K562 (cell line): ENCODE data around the gene CD300C. TPM values are rescaled to one million over a fixed set of nuclear protein-coding genes. Genes with fewer than 3 reads are reported as not detected.
A peak's percentile ranks its signal among the peaks of the same experiment; 100 is the strongest.

Experiments used
- ATAC-seq: fragments of 200-7000 bp; cut with Tn5 transposase; 3 replicates; pipeline ENCODE4 v1.9.1; 2020; ENCODE audit warnings: moderate library complexity
- BruUV-seq: library from RNA; stranded (reverse); fragments of 400-500 nt; replicated peaks from 2 replicates; lab custom pipeline; 2021; lab: Mats Ljungman, UMichigan
- CTCF ChIA-PET: fragments of 300-600 bp; formaldehyde crosslinking; extraction: SDS; loops from one replicate; lab custom pipeline; 2021; ENCODE audit warnings: low intra/inter-chr PET ratio; lab: Yijun Ruan, JAX
- POLR2A ChIA-PET: fragments of 300-600, 350-650 bp; sonication (Branson Sonifier 250); formaldehyde crosslinking; extraction: SDS; loops from one replicate; lab custom pipeline; 2021; ENCODE audit warnings: antibody characterized with exemption, inconsistent platforms; lab: Yijun Ruan, JAX
- DNase-seq, 4 experiments: peaks; one replicate each; pipeline versions ENCODE4 v3.0.0 to v3.0.0-alpha.2; 2011 to 2018; ENCODE audit warnings: low spot score in 3 of 4, mixed read lengths in 3 of 4; ENCODE audit errors: extremely low read depth in 1 of 4
- FAIRE-seq: peaks from 2 replicates; lab custom pipeline; 2011; peaks lifted over from hg19 to GRCh38; lab: Jason Lieb, UNC
- H2AFZ ChIP-seq: 2 replicates; pipeline ENCODE4 v1.6.0; 2011; ENCODE audit warnings: low read depth, low read length, control low read depth, inconsistent platforms
- H3K27ac ChIP-seq: fragments of 200-600 bp; 3 replicates; pipeline ENCODE4 v1.8.0; 2011; ENCODE audit warnings: low read depth, mild to moderate bottlenecking, control low read depth, inconsistent platforms, low read length, moderate library complexity, mixed read lengths; ENCODE audit errors: extremely low read depth
- H3K27me3 ChIP-seq, 2 experiments: fragments of 300-600 bp in 1 of 2; 2 replicates in 1 of 2; 3 replicates in 1 of 2; pipeline versions ENCODE4 v1.6.0 to v1.8.0; 2011; ENCODE audit warnings: inconsistent platforms in 2 of 2, low read length in 2 of 2, mild to moderate bottlenecking in 1 of 2, mixed read lengths in 1 of 2, moderate library complexity in 1 of 2; ENCODE audit not compliant: control insufficient read depth in 2 of 2, insufficient read depth in 2 of 2
- H3K36me3 ChIP-seq: fragments of 300-600 bp; 3 replicates; pipeline ENCODE4 v1.8.0; 2011; ENCODE audit warnings: mild to moderate bottlenecking, low read length, inconsistent platforms; ENCODE audit not compliant: control insufficient read depth, insufficient read depth
- H3K4me1 ChIP-seq, 2 experiments: fragments of 200-600 bp in 1 of 2; replicated peaks in 1 of 2; 2 replicates in 1 of 2; 3 replicates in 1 of 2; pipeline versions ENCODE4 v1.5.1 to v1.8.0; 2011; ENCODE audit warnings: inconsistent platforms in 2 of 2, low read length in 2 of 2, mild to moderate bottlenecking in 1 of 2, mixed read lengths in 1 of 2, moderate library complexity in 1 of 2; ENCODE audit not compliant: control insufficient read depth in 2 of 2, insufficient read depth in 2 of 2
- H3K4me2 ChIP-seq: 2 replicates; pipeline ENCODE4 v1.6.1; 2011; ENCODE audit warnings: low read length, control low read depth, inconsistent platforms, mixed read lengths; ENCODE audit not compliant: insufficient read depth
- H3K4me3 ChIP-seq: fragments of 200-600 bp; sonication (generic), shearing (Covaris generic); 2 replicates; pipeline ENCODE4 v1.5.1; 2016; ENCODE audit warnings: control low read depth, inconsistent platforms
- H3K79me2 ChIP-seq: fragments of 200-600 bp; 3 replicates; pipeline ENCODE4 v1.8.0; 2011; ENCODE audit warnings: low read length, inconsistent platforms; ENCODE audit not compliant: control insufficient read depth, insufficient read depth
- H3K9ac ChIP-seq, 2 experiments: 2 replicates each; pipeline versions ENCODE4 v1.6.0 to v1.6.1; 2011; ENCODE audit warnings: low read depth in 2 of 2, low read length in 2 of 2, control low read depth in 1 of 2, inconsistent platforms in 1 of 2, mild to moderate bottlenecking in 1 of 2, mixed read lengths in 1 of 2; ENCODE audit not compliant: insufficient read depth in 1 of 2
- H3K9me1 ChIP-seq: one replicate; pipeline ENCODE4 v1.6.0; 2011; ENCODE audit warnings: inconsistent platforms, mild to moderate bottlenecking, low read length, moderate library complexity; ENCODE audit not compliant: control insufficient read depth, insufficient read depth
- H3K9me3 ChIP-seq: replicated peaks from 2 replicates; pipeline ENCODE4 v1.5.1; 2011; ENCODE audit warnings: low read depth, low read length, inconsistent platforms; ENCODE audit not compliant: control insufficient read depth, insufficient read depth
- H4K20me1 ChIP-seq: replicated peaks from 2 replicates; pipeline ENCODE4 v1.6.1; 2011; ENCODE audit warnings: low read length, inconsistent platforms, mixed read lengths; ENCODE audit not compliant: control insufficient read depth, insufficient read depth
- ILF3 ChIP-seq: fragments of 450-650 bp; IDR thresholded peaks from 2 replicates; pipeline ENCODE4 v1.6.1; 2018; ENCODE audit warnings: antibody characterized with exemption, mild to moderate bottlenecking, moderate library complexity, borderline replicate concordance
- MCM3 ChIP-seq: fragments of 450-650 bp; IDR thresholded peaks from 2 replicates; pipeline ENCODE4 v1.6.1; 2016
- NFYB ChIP-seq: IDR thresholded peaks from 2 replicates; pipeline ENCODE4 v1.6.1; 2011; ENCODE audit warnings: mild to moderate bottlenecking, moderate library complexity; ENCODE audit not compliant: insufficient read length; ENCODE audit errors: extremely low read depth
- PHF8 ChIP-seq: fragments of 200-600 bp; sonication (generic); IDR thresholded peaks from 2 replicates; pipeline ENCODE4 v1.6.1; 2012; ENCODE audit warnings: mixed run types, mild to moderate bottlenecking, inconsistent platforms, low read length, moderate library complexity, borderline replicate concordance
- PYGO2 ChIP-seq: fragments of 450-650 bp; IDR thresholded peaks from 2 replicates; pipeline ENCODE4 v1.6.1; 2016; ENCODE audit warnings: mild to moderate bottlenecking, missing genetic modification characterization, moderate library complexity, missing compliant biosample characterization
- TEAD1 ChIP-seq, 2 experiments: fragments of 450-650 bp in 1 of 2; sonication (generic) in 1 of 2; formaldehyde crosslinking; IDR thresholded peaks; 2 replicates each; pipeline versions ENCODE4 v1.4.0 to v1.8.0; 2020 to 2022; ENCODE audit warnings: mild to moderate bottlenecking in 2 of 2, missing genetic modification reagents in 1 of 2
- YY1 ChIP-seq, 3 experiments: IDR thresholded peaks; 2 replicates each; pipeline ENCODE4 v1.6.1; 2011; ENCODE audit warnings: low read length in 2 of 3, mild to moderate bottlenecking in 2 of 3, moderate library complexity in 2 of 3, borderline replicate concordance in 1 of 3, control low read depth in 1 of 3, low read depth in 1 of 3; ENCODE audit not compliant: insufficient read depth in 3 of 3, insufficient replicate concordance in 2 of 3, control insufficient read depth in 1 of 3, insufficient read length in 1 of 3; ENCODE audit errors: extremely low read depth in 1 of 3
- ZNF12 ChIP-seq: sonication (generic); formaldehyde crosslinking; IDR thresholded peaks from 2 replicates; pipeline ENCODE4 v1.4.0; 2020; ENCODE audit warnings: mild to moderate bottlenecking, missing genetic modification reagents
- WGBS: fragments of 100-300 bp; shearing (Covaris generic); methylation state at CpG from one replicate; pipeline ENCODE4 v1.1.6; 2016; ENCODE audit warnings: low coverage, mixed read lengths; ENCODE audit not compliant: insufficient coverage; ENCODE audit errors: missing lambda C conversion rate; 5-methylcytosine and 5-hydroxymethylcytosine counted together
- in situ Hi-C: fragments of 300-500 bp; cut with MboI; formaldehyde crosslinking; loops from 4 replicates; pipeline ENCODE4 v1.15.0; 2018; ENCODE audit warnings: inconsistent platforms, mixed read lengths
- intact Hi-C: fragments of 100-400 bp; cut with micrococcal nuclease; formaldehyde crosslinking; loops from 2 replicates; pipeline ENCODE4 v1.14.2; 2022
- polyA plus RNA-seq, 8 experiments: library from polyadenylated mRNA; depleted of rRNA in 4 of 8; stranded (reverse) in 5 of 8; unstranded in 3 of 8; fragments of >200 nt; fragmentation: Nextera tagmentation in 2 of 8; fragmentation: Illumina TruSeq in 1 of 8; extraction: Ambion mirVana in 2 of 8; extraction: Trizol in 1 of 8; gene quantifications; 2 replicates each; pipeline versions ENCODE4 v1.2.1 to v1.2.3, GENCODE V29; 2011 to 2014; ENCODE audit warnings: inconsistent platforms in 1 of 8, missing spikeins in 1 of 8
- total RNA-seq, 7 experiments: library from RNA; depleted of rRNA in 6 of 7; stranded (reverse); fragments of >200 nt in 6 of 7; fragmentation: Illumina TruSeq in 2 of 7; extraction: Trizol in 2 of 7; gene quantifications; 2 replicates each; pipeline versions ENCODE4 v1.2.1 to v1.2.3, GENCODE V29; 2011 to 2021; ENCODE audit warnings: low replicate concordance in 1 of 7
- TF ChIP-seq, protein P1 (sequence below), 2 experiments: fragments of 450-650 bp; formaldehyde crosslinking in 1 of 2; IDR thresholded peaks; 2 replicates each; pipeline versions ENCODE4 v1.4.0 to v1.6.1; 2014 to 2020; ENCODE audit warnings: mild to moderate bottlenecking in 2 of 2, borderline replicate concordance in 1 of 2, low read depth in 1 of 2

CD300C gene
- total and polyA plus RNA-seq, 9 of the 15 experiments (the other 6 are each of a cell fraction or from before 2014, with no cell fraction given) = 0.04 to 0.16 (median 0.07) TPM; not detected in 6

DNA sequence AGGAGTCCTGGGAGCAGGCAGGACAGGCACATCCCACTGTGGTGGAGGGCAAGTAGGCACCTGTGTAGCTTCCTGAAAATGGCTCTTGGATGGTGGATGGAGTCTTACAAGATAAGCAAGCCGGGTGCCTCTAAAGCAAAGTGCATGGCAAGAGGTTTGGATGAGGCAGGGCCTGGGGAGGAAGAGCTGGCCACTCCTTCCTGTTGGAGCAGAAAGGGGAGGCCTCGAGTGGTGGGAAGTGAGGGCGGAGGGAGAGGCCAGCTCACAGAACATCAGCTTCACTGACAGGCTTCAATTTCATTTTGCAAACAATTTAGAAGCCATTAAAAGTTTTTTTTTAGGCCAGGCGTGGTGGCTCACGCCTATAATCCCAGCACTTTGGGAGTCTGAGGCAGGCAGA, 48.4 kb downstream of the CD300C start (continued):
- TF ChIP-seq MCM3 (no peak), YY1 (IDR thresholded peaks at IDR 0.05; ENCODE audit: borderline replicate concordance in 1 of 3, control insufficient read depth in 1 of 3, extremely low read depth in 1 of 3, insufficient read depth in 3 of 3, insufficient read length in 1 of 3, insufficient replicate concordance in 2 of 3, low read depth in 1 of 3, low read length in 2 of 3) (no peak), PHF8 (no peak)

DNA sequence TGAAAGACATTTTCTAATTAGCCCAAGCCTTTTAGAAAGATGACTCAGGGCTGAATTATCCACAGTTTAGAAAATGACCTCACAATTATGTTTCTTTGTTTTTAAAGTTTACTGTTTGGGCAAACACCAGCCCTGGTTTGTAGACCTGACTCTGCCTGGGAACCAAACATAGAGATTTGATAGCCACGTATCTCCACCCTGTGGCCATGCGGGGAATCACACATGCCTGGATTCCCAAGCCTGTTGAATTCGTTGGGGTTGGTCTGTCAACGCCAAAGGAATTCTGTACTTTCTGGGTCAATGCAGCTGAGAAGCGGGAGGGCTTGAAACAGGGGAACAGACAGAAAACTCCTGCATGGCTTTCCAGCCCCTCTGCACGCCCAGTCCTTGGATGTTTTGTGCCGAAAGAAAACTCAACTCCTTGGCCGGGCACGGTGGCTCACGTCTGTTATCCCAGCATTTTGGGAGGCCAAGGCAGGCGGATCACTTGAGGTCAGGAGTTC, 52.5 kb downstream of the CD300C start:
- Histone ChIP-seq H3K9ac (no peak overlapping the region), H3K9me1 (no peaks in the 10 kb centered on the region), H3K4me3 (no peak overlapping the region), H3K36me3 (no peaks in the 10 kb centered on the region), H3K27me3 (peaks cover 0 to 20% of the 10 kb centered on the region in 2 experiments; a peak in 2 of 5 replicates), H2AFZ (no peak overlapping the region), H3K27ac (no peak overlapping the region), H3K4me1 (no peaks in the 10 kb centered on the region), H3K4me2 (no peak overlapping the region), H3K79me2 (no peaks in the 10 kb centered on the region), H3K9me3 (no peaks in the 10 kb centered on the region), H4K20me1 (no peaks in the 10 kb centered on the region)
- CTCF ChIA-PET = interaction anchor here (0.7 to 3.6 kb wide), 11 partner anchors 33 to 497 kb away, joined by 3 to 37 read pairs (median 4); partner anchors contain the start of gene GPR142
- POLR2A ChIA-PET = no interaction called here
- BruUV-seq = no TSS peak
- in situ Hi-C loops (loop anchor here (5.0 kb wide), 1 partner anchor 116 kb away; no protein-coding TSS in a partner anchor), intact Hi-C loops (loop anchor here (1.0 to 5.0 kb wide), 4 partner anchors 36 to 126 kb away; partner anchors contain the start of gene GPR142)
- peak; percentile 63 to 73 (median 66) for DNase-seq
- peak; percentile 99 for FAIRE-seq
- whole genome bisulfite sequencing = 12% methylated on average over 11 of the region's 11 CpGs
- peak; percentile 92 for ATAC-seq
- TF ChIP-seq ZNF12 (CRISPR knock-in tag) (no peak), PYGO2 (tag) (no peak), NFYB (no peak), ILF3 (no peak), TEAD1 (CRISPR knock-in tag; IDR thresholded peaks at IDR 0.05) (0 out of 4 replicates have a peak, but pooled peaks of 1 of the 2 experiments have one; percentile 47)
- TF ChIP-seq, protein P1, sequence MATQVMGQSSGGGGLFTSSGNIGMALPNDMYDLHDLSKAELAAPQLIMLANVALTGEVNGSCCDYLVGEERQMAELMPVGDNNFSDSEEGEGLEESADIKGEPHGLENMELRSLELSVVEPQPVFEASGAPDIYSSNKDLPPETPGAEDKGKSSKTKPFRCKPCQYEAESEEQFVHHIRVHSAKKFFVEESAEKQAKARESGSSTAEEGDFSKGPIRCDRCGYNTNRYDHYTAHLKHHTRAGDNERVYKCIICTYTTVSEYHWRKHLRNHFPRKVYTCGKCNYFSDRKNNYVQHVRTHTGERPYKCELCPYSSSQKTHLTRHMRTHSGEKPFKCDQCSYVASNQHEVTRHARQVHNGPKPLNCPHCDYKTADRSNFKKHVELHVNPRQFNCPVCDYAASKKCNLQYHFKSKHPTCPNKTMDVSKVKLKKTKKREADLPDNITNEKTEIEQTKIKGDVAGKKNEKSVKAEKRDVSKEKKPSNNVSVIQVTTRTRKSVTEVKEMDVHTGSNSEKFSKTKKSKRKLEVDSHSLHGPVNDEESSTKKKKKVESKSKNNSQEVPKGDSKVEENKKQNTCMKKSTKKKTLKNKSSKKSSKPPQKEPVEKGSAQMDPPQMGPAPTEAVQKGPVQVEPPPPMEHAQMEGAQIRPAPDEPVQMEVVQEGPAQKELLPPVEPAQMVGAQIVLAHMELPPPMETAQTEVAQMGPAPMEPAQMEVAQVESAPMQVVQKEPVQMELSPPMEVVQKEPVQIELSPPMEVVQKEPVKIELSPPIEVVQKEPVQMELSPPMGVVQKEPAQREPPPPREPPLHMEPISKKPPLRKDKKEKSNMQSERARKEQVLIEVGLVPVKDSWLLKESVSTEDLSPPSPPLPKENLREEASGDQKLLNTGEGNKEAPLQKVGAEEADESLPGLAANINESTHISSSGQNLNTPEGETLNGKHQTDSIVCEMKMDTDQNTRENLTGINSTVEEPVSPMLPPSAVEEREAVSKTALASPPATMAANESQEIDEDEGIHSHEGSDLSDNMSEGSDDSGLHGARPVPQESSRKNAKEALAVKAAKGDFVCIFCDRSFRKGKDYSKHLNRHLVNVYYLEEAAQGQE (IDR thresholded peaks at IDR 0.05; ENCODE audit: borderline replicate concordance) = peak; percentile 87
- TF ChIP-seq, protein P1 (CRISPR knock-in tag; IDR thresholded peaks at IDR 0.05; ENCODE audit: low read depth) = no peak
